Natural killer cell treated with Interleukin-12 subunit alpha and Interleukin-12 subunit beta and Interleukin-15 and Interleukin-18, amount 100 ng/mL, for 72 hours (primary cell): ENCODE data around the gene TMEM212. TPM values are rescaled to one million over a fixed set of nuclear protein-coding genes. Genes with fewer than 3 reads are reported as not detected.

ENCODE experiments used
- ATAC-seq, 2 donors: fragments of 150-1000 bp; cut with Tn5 transposase in 1 of 2; sonication (Bioruptor Pico), chemical (Tn5 transposase) in 1 of 2; 2 replicates each; pipeline ENCODE4 v1.10.0; 2021
- DNase-seq: peaks from one replicate; pipeline ENCODE4 v3.0.0; 2022; ENCODE audit warnings: low spot score
- H3K27ac Mint-ChIP-seq, 2 donors: 1 replicate in 1 of 2; 2 replicates in 1 of 2; pipeline ENCODE4 v1.8.0; 2022; ENCODE audit warnings: mixed read lengths in 2 of 2, mild to moderate bottlenecking in 1 of 2, moderate library complexity in 1 of 2
- H3K27me3 Mint-ChIP-seq, 2 donors: 1 replicate in 1 of 2; 2 replicates in 1 of 2; pipeline ENCODE4 v1.8.0; 2022; ENCODE audit warnings: mixed read lengths in 2 of 2
- H3K36me3 Mint-ChIP-seq: one replicate; pipeline ENCODE4 v1.8.0; 2022; ENCODE audit warnings: mixed read lengths
- H3K4me1 Mint-ChIP-seq, 2 donors: 1 replicate in 1 of 2; 2 replicates in 1 of 2; pipeline ENCODE4 v1.8.0; 2022; ENCODE audit warnings: low read depth in 2 of 2, mixed read lengths in 2 of 2, mild to moderate bottlenecking in 1 of 2
- H3K4me3 Mint-ChIP-seq: one replicate; pipeline ENCODE4 v1.8.0; 2022; ENCODE audit warnings: mixed read lengths
- H3K9me3 Mint-ChIP-seq: 2 replicates; pipeline ENCODE4 v1.8.0; 2022; ENCODE audit warnings: mixed read lengths
- total RNA-seq, 2 donors: library from RNA; stranded (reverse); gene quantifications; one replicate each; pipeline ENCODE4 v1.2.3, GENCODE V29; 2022

The TMEM212 gene
- total RNA-seq, 2 donors from 2014 or later, result not detected

GRCh38 chr3:171907761-171908160 lies 64.6 kb downstream of the TMEM212 start:
- Mint-ChIP-seq H3K36me3 (no peaks in the 10 kb centered on the region), H3K4me1 (no peaks in the 10 kb centered on the region), H3K9me3 (peaks cover 3% of the 10 kb centered on the region), H3K27ac (no peak overlapping the region), H3K4me3 (no peak overlapping the region), H3K27me3 (peaks cover 0 to 5% of the 10 kb centered on the region in 2 donors)
- ATAC-seq, result no peak
- no peak for DNase-seq

GRCh38 chr3:171908731-171909130 lies 65.6 kb downstream of the TMEM212 start:
- H3K36me3 Mint-ChIP-seq, result no peaks in the 10 kb centered on the region
- peaks cover 0 to 1% of the 10 kb centered on the region in 2 donors for H3K27me3 Mint-ChIP-seq
- no peaks in the 10 kb centered on the region for H3K4me1 Mint-ChIP-seq
- ATAC-seq (no peak), DNase-seq (no peak)
- no peak overlapping the region for H3K4me3 Mint-ChIP-seq
- H3K27ac Mint-ChIP-seq, result no peak overlapping the region
- H3K9me3 Mint-ChIP-seq, result peaks cover 3% of the 10 kb centered on the region

Other genes with a start within 250 kb of the TMEM212 start
- 1 to 10 TPM; 5.4 to 7.7 TPM for gene PLD1, start 32.9 kb upstream of the TMEM212 start, total RNA-seq
- gene FNDC3B, start 196.2 kb downstream of the TMEM212 start, total RNA-seq, result 100 to 1,000 TPM; 149 to 217 TPM